ENCODE results near the gene LRPAP1. TPM values are rescaled to one million over a fixed set of nuclear protein-coding genes. Genes with fewer than 3 reads are reported as not detected.

LRPAP1 gene
- total and polyA plus RNA-seq, 2 experiments from 2014 or later: 63.0 to 82.5 TPM

- TF ChIP-seq ETS1 (IDR thresholded peaks at IDR 0.05): no peak
These were observed 32.5 kb downstream of the LRPAP1 start (continued) for GRCh38 chr4:3499710-3500109.

DNA sequence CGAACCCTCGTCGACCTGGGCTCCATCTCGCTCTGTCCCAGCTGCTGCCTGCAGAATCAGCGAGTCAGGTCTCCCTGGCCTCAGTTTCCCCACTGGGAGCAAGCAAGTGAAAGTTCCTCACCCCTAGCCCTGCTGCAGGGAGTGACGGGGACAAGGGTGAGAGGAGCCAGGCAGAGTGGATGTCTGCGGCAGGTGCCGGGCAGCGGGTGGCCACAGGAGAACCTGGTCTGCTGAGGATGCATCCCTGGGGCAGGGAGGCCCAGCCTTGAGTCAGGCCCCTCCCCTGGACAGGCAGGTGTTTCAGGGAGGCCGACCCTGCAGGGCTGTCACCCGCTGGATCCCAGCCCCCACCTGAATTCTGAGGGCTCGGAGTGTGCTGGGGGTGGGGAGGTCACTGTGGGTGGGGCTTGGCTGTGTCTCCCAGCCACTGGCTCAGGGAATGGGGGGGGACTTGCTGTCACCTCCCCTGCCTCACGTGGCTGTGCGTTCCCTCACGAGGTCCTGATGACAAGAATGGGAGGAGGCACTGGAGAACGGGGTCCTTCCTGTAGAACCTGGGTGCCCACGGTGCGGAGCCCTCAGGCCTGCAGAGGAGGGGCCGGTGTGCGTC, 33.2 kb downstream of the LRPAP1 start:
- H3K79me2 ChIP-seq (replicated peaks; ENCODE audit: insufficient read depth): peaks cover 5% of the 10 kb centered on the region; the same call in 1 of the 2 replicates
- H3K27ac ChIP-seq (ENCODE audit: low read depth): no peak overlapping the region
- H3K4me1 Mint-ChIP-seq: peaks cover 2% of the 10 kb centered on the region; the same call in 2 of the 3 replicates
- H3K4me2 ChIP-seq: no peak overlapping the region
- no peak overlapping the region for H3K27ac Mint-ChIP-seq
- H3K4me3 ChIP-seq: no peak overlapping the region
- H3K27me3 ChIP-seq (ENCODE audit: insufficient read depth): peaks cover 40% of the 10 kb centered on the region
- no peak overlapping the region for H3K4me3 Mint-ChIP-seq
- H3K9me3 Mint-ChIP-seq: no peaks in the 10 kb centered on the region
- H3K36me3 ChIP-seq (ENCODE audit: insufficient read depth): no peaks in the 10 kb centered on the region
- H3F3A ChIP-seq (replicated peaks; ENCODE audit: low read depth): no peaks in the 10 kb centered on the region
- no peaks in the 10 kb centered on the region for H3K4me1 ChIP-seq (ENCODE audit: insufficient read depth)
- H3K36me3 Mint-ChIP-seq (ENCODE audit: low read depth): peaks cover 4% of the 10 kb centered on the region; the same call in 2 of the 3 replicates
- no peak for DNase-seq (ENCODE audit: low spot score)
- H2AFZ ChIP-seq: no peak overlapping the region
- ATAC-seq: no peak
- H3K9me2 ChIP-seq (ENCODE audit: insufficient read depth): no peaks in the 10 kb centered on the region
- H4K20me1 ChIP-seq (replicated peaks; ENCODE audit: insufficient read depth): peaks cover 17% of the 10 kb centered on the region
- peaks cover 42% of the 10 kb centered on the region for H3K27me3 Mint-ChIP-seq (ENCODE audit: insufficient read depth, low read depth, poor library complexity)
- TF ChIP-seq EZH2 (IDR thresholded peaks at IDR 0.05; ENCODE audit: low read depth, unreplicated experiment): no peak
- TF ChIP-seq ETS1 (IDR thresholded peaks at IDR 0.05): no peak
- no peak for TF ChIP-seq ZNF331 (CRISPR knock-in tag; IDR thresholded peaks at IDR 0.05; ENCODE audit: low read depth)
- TF ChIP-seq, protein P1, sequence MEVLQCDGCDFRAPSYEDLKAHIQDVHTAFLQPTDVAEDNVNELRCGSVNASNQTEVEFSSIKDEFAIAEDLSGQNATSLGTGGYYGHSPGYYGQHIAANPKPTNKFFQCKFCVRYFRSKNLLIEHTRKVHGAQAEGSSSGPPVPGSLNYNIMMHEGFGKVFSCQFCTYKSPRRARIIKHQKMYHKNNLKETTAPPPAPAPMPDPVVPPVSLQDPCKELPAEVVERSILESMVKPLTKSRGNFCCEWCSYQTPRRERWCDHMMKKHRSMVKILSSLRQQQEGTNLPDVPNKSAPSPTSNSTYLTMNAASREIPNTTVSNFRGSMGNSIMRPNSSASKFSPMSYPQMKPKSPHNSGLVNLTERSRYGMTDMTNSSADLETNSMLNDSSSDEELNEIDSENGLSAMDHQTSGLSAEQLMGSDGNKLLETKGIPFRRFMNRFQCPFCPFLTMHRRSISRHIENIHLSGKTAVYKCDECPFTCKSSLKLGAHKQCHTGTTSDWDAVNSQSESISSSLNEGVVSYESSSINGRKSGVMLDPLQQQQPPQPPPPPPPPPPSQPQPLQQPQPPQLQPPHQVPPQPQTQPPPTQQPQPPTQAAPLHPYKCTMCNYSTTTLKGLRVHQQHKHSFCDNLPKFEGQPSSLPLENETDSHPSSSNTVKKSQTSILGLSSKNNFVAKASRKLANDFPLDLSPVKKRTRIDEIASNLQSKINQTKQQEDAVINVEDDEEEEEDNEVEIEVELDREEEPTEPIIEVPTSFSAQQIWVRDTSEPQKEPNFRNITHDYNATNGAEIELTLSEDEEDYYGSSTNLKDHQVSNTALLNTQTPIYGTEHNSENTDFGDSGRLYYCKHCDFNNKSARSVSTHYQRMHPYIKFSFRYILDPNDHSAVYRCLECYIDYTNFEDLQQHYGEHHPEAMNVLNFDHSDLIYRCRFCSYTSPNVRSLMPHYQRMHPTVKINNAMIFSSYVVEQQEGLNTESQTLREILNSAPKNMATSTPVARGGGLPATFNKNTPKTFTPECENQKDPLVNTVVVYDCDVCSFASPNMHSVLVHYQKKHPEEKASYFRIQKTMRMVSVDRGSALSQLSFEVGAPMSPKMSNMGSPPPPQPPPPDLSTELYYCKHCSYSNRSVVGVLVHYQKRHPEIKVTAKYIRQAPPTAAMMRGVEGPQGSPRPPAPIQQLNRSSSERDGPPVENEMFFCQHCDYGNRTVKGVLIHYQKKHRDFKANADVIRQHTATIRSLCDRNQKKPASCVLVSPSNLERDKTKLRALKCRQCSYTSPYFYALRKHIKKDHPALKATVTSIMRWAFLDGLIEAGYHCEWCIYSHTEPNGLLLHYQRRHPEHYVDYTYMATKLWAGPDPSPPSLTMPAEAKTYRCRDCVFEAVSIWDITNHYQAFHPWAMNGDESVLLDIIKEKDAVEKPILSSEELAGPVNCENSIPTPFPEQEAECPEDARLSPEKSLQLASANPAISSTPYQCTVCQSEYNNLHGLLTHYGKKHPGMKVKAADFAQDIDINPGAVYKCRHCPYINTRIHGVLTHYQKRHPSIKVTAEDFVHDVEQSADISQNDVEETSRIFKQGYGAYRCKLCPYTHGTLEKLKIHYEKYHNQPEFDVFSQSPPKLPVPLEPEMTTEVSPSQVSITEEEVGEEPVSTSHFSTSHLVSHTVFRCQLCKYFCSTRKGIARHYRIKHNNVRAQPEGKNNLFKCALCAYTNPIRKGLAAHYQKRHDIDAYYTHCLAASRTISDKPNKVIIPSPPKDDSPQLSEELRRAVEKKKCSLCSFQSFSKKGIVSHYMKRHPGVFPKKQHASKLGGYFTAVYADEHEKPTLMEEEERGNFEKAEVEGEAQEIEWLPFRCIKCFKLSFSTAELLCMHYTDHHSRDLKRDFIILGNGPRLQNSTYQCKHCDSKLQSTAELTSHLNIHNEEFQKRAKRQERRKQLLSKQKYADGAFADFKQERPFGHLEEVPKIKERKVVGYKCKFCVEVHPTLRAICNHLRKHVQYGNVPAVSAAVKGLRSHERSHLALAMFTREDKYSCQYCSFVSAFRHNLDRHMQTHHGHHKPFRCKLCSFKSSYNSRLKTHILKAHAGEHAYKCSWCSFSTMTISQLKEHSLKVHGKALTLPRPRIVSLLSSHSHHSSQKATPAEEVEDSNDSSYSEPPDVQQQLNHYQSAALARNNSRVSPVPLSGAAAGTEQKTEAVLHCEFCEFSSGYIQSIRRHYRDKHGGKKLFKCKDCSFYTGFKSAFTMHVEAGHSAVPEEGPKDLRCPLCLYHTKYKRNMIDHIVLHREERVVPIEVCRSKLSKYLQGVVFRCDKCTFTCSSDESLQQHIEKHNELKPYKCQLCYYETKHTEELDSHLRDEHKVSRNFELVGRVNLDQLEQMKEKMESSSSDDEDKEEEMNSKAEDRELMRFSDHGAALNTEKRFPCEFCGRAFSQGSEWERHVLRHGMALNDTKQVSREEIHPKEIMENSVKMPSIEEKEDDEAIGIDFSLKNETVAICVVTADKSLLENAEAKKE (CRISPR knock-in tag; IDR thresholded peaks at IDR 0.05): no peak
- TF ChIP-seq POLR2AphosphoS5 (IDR thresholded peaks at IDR 0.05; ENCODE audit: low read depth): no peak
- no peak for TF ChIP-seq STAT1 (IDR thresholded peaks at IDR 0.05; ENCODE audit: unreplicated experiment)
- TF ChIP-seq ZNF114 (CRISPR knock-in tag; IDR thresholded peaks at IDR 0.05): no peak
- no peak for TF ChIP-seq EZH2phosphoT487 (IDR thresholded peaks at IDR 0.05; ENCODE audit: unreplicated experiment)
- TF ChIP-seq JUNB (IDR thresholded peaks at IDR 0.05; ENCODE audit: unreplicated experiment): no peak
- no peak for TF ChIP-seq CTCF (conservative IDR thresholded peaks at IDR 0.05; ENCODE audit: low read depth in 2 of 2)
- TF ChIP-seq NANOG (IDR thresholded peaks at IDR 0.05; ENCODE audit: borderline replicate concordance): no peak
- no peak for TF ChIP-seq CREB1 (CRISPR knock-in tag; IDR thresholded peaks at IDR 0.05; ENCODE audit: low read depth)
